ENCODE measurements around the gene PLXDC1. TPM values are rescaled to one million over a fixed set of nuclear protein-coding genes. Genes with fewer than 3 reads are reported as not detected.

The PLXDC1 gene
- total RNA-seq, 1 donor from 2014 or later: 2.5 TPM

- Mint-ChIP-seq H3K4me1 (peaks cover under 1% of the 10 kb centered on the region), H3K4me3 (no peak overlapping the region)
- no peak for DNase-seq (ENCODE audit: low spot score)
Observed at GRCh38 chr17:39178536-39178935, 27.1 kb upstream of the PLXDC1 start.

GRCh38 chr17:39177256-39177655 is 25.8 kb upstream of the PLXDC1 start:
- no peaks in the 10 kb centered on the region for H4K20me1 ChIP-seq (ENCODE audit: low read depth)
- H3K4me1 ChIP-seq: no peaks in the 10 kb centered on the region
- no peak overlapping the region for H2AFZ ChIP-seq (replicated peaks)
- Mint-ChIP-seq H3K36me3 (peaks cover 13% of the 10 kb centered on the region), H3K4me1 (peaks cover 7% of the 10 kb centered on the region), H3K9me3 (no peaks in the 10 kb centered on the region), H3K27me3 (ENCODE audit: insufficient read depth, low read depth) (no peaks in the 10 kb centered on the region), H3K4me3 (no peak overlapping the region), H3K27ac (no peak overlapping the region)
- H3K4me3 ChIP-seq: no peak overlapping the region
- peaks cover 5% of the 10 kb centered on the region for H3F3A ChIP-seq (ENCODE audit: low read depth)
- no peaks in the 10 kb centered on the region for H3K9me3 ChIP-seq (ENCODE audit: low read depth)
- no peak overlapping the region for H3K4me2 ChIP-seq
- no peaks in the 10 kb centered on the region for H3K79me2 ChIP-seq (ENCODE audit: low read depth)
- TF ChIP-seq EZH2phosphoT487 (IDR thresholded peaks at IDR 0.05): no peak
- TF ChIP-seq EZH2 (IDR thresholded peaks at IDR 0.05): no peak
- no peak for TF ChIP-seq CTCF (IDR thresholded peaks at IDR 0.05)
- H3K27me3 ChIP-seq: no peaks in the 10 kb centered on the region
- no peak overlapping the region for H3K9ac ChIP-seq
- H3K27ac ChIP-seq: no peak overlapping the region
- H3K36me3 ChIP-seq: no peaks in the 10 kb centered on the region
- DNase-seq (ENCODE audit: low spot score): peak; percentile 66

More at GRCh38 chr17:39178536-39178935, 27.1 kb upstream of the PLXDC1 start:
- Mint-ChIP-seq H3K36me3 (peaks cover 18% of the 10 kb centered on the region), H3K27me3 (ENCODE audit: insufficient read depth, low read depth) (no peaks in the 10 kb centered on the region), H3K27ac (no peak overlapping the region), H3K9me3 (no peaks in the 10 kb centered on the region)
- Histone ChIP-seq H2AFZ (replicated peaks) (no peak overlapping the region), H3K36me3 (no peaks in the 10 kb centered on the region), H3K4me2 (no peak overlapping the region), H3K9me3 (ENCODE audit: low read depth) (no peaks in the 10 kb centered on the region), H3K27me3 (no peaks in the 10 kb centered on the region), H3K79me2 (ENCODE audit: low read depth) (no peaks in the 10 kb centered on the region), H3K27ac (no peak overlapping the region), H3K4me3 (no peak overlapping the region), H4K20me1 (ENCODE audit: low read depth) (no peaks in the 10 kb centered on the region), H3K4me1 (no peaks in the 10 kb centered on the region), H3K9ac (no peak overlapping the region), H3F3A (ENCODE audit: low read depth) (peaks cover 5% of the 10 kb centered on the region)
- TF ChIP-seq CTCF (IDR thresholded peaks at IDR 0.05): no peak

GRCh38 chr17:39175695-39176093 is 24.3 kb upstream of the PLXDC1 start:
- H3K36me3 ChIP-seq: no peaks in the 10 kb centered on the region
- no peak overlapping the region for H3K27ac ChIP-seq
- no peak for DNase-seq (ENCODE audit: low spot score)
- H2AFZ ChIP-seq (replicated peaks): no peak overlapping the region
- H3K27me3 Mint-ChIP-seq (ENCODE audit: insufficient read depth, low read depth): no peaks in the 10 kb centered on the region
- H3K4me1 Mint-ChIP-seq: peaks cover 11% of the 10 kb centered on the region
- no peak overlapping the region for H3K4me3 ChIP-seq
- no peak overlapping the region for H3K4me2 ChIP-seq
- no peaks in the 10 kb centered on the region for H3K9me3 Mint-ChIP-seq
- H3K4me3 Mint-ChIP-seq: no peak overlapping the region
- H3K79me2 ChIP-seq (ENCODE audit: low read depth): no peaks in the 10 kb centered on the region
- no peaks in the 10 kb centered on the region for H4K20me1 ChIP-seq (ENCODE audit: low read depth)
- H3K27me3 ChIP-seq: no peaks in the 10 kb centered on the region
- H3K36me3 Mint-ChIP-seq: peaks cover 13% of the 10 kb centered on the region
- H3K4me1 ChIP-seq: no peaks in the 10 kb centered on the region
- TF ChIP-seq EZH2phosphoT487 (IDR thresholded peaks at IDR 0.05) (no peak), EZH2 (IDR thresholded peaks at IDR 0.05) (no peak), CTCF (IDR thresholded peaks at IDR 0.05) (no peak)
- peaks cover 5% of the 10 kb centered on the region for H3F3A ChIP-seq (ENCODE audit: low read depth)
- H3K27ac Mint-ChIP-seq: no peak overlapping the region
- no peaks in the 10 kb centered on the region for H3K9me3 ChIP-seq (ENCODE audit: low read depth)
- H3K9ac ChIP-seq: no peak overlapping the region

Measured in neural progenitor cell (in vitro differentiated cells).